Ascending aorta (tissue), 2 donors: Measurements from ENCODE around the gene PPIL1. TPM values are rescaled to one million over a fixed set of nuclear protein-coding genes. Genes with fewer than 3 reads are reported as not detected.

Experiments used
- DNase-seq, 2 donors: peaks; one replicate each; pipeline ENCODE4 v3.0.0-alpha.2; 2019; ENCODE audit warnings: low spot score in 2 of 2
- H3K27ac ChIP-seq, 2 donors: fragments of 200-600 bp; sonication (generic); one replicate each; pipeline ENCODE4 v1.5.1; 2016 to 2017; ENCODE audit warnings: mild to moderate bottlenecking in 1 of 2
- H3K27me3 ChIP-seq: fragments of 200-600 bp; sonication (generic); one replicate; pipeline ENCODE4 v1.5.1; 2017
- H3K36me3 ChIP-seq, 2 donors: fragments of 200-600 bp; sonication (generic); one replicate each; pipeline ENCODE4 v1.5.1; 2016
- H3K4me1 ChIP-seq, 2 donors: fragments of 200-600 bp; sonication (generic); one replicate each; pipeline ENCODE4 v1.5.1; 2016 to 2017; ENCODE audit warnings: mild to moderate bottlenecking in 1 of 2
- H3K4me3 ChIP-seq, 2 donors: fragments of 200-600 bp; sonication (generic); one replicate each; pipeline ENCODE4 v1.5.1; 2016 to 2017; ENCODE audit warnings: mild to moderate bottlenecking in 1 of 2
- H3K9me3 ChIP-seq, 2 donors: fragments of 200-600 bp; sonication (generic); one replicate each; pipeline ENCODE4 v1.5.1; 2016
- CTCF ChIP-seq, 3 experiments: fragments of 200-600 bp in 2 of 3; fragments of 450-650 bp in 1 of 3; sonication (generic) in 2 of 3; IDR thresholded peaks; one replicate each; pipeline ENCODE4 v1.5.1; 2016 to 2019; ENCODE audit warnings: antibody characterized with exemption in 3 of 3, mild to moderate bottlenecking in 1 of 3, moderate library complexity in 1 of 3
- intact Hi-C: fragments of 100-400 bp; cut with DNase I; formaldehyde crosslinking; loops from one replicate; pipeline ENCODE4 v1.15.1; 2023
- total RNA-seq: library from RNA; depleted of rRNA; stranded (reverse); fragments of >200 nt; gene quantifications from one replicate; pipeline ENCODE4 v1.1.0, GENCODE V29; 2016

The PPIL1 gene
- 24.2 TPM for total RNA-seq

- Histone ChIP-seq H3K27ac (peak within 1 kb of the TSS; percentile 91), H3K4me3 (peak within 1 kb of the TSS; percentile 78 to 86), H3K27me3 (no peaks in the 10 kb centered on the region), H3K9me3 (no peaks in the 10 kb centered on the region), H3K36me3 (no peaks in the 10 kb centered on the region), H3K4me1 (peaks cover 4 to 9% of the 10 kb centered on the region in 2 donors)
- TF ChIP-seq CTCF (IDR thresholded peaks at IDR 0.05), result no peak
- intact Hi-C loops, result loop anchor here (1.0 to 2.0 kb wide), 2 partner anchors 11 to 22 kb away; partner anchors contain the start of gene C6orf89
- DNase-seq, result peak; percentile 29 to 90
Observed at GRCh38 chr6:36874443-36875249, at the start of gene PPIL1. TSS of gene PPIL1 (minus strand) at chr6:36874803. CDS start at chr6:36874772, 31 bp downstream.

GRCh38 chr6:36924131-36924530 is 49.5 kb upstream of the PPIL1 start:
- DNase-seq, result no peak
- intact Hi-C loops, result no loop called here
- peaks cover 0 to 7% of the 10 kb centered on the region in 2 donors for H3K4me1 ChIP-seq
- H3K27me3 ChIP-seq, result no peaks in the 10 kb centered on the region
- H3K9me3 ChIP-seq, result no peaks in the 10 kb centered on the region
- H3K4me3 ChIP-seq, result no peak overlapping the region
- peaks cover 36 to 45% of the 10 kb centered on the region in 2 donors for H3K36me3 ChIP-seq
- TF ChIP-seq CTCF (IDR thresholded peaks at IDR 0.05), result no peak
- no peak overlapping the region for H3K27ac ChIP-seq

- DNase-seq, result no peak
- intact Hi-C loops, result no loop called here
- no peak for TF ChIP-seq CTCF (IDR thresholded peaks at IDR 0.05)
- H3K27me3 ChIP-seq, result no peaks in the 10 kb centered on the region
- H3K4me3 ChIP-seq, result no peak overlapping the region
- peaks cover 38 to 52% of the 10 kb centered on the region in 2 donors for H3K36me3 ChIP-seq
- no peaks in the 10 kb centered on the region for H3K9me3 ChIP-seq
- H3K27ac ChIP-seq, result peak overlapping the region in 1 of 2 donors; percentile 42
- peaks cover 6 to 33% of the 10 kb centered on the region in 2 donors for H3K4me1 ChIP-seq
Observed at GRCh38 chr6:36920546-36920945, 45.9 kb upstream of the PPIL1 start.

GRCh38 chr6:36920049-36920448 is 45.4 kb upstream of the PPIL1 start:
- Histone ChIP-seq H3K36me3 (peaks cover 39 to 55% of the 10 kb centered on the region in 2 donors), H3K27ac (peak overlapping the region in 1 of 2 donors; percentile 42), H3K9me3 (no peaks in the 10 kb centered on the region), H3K27me3 (no peaks in the 10 kb centered on the region), H3K4me1 (peaks cover 6 to 33% of the 10 kb centered on the region in 2 donors), H3K4me3 (no peak overlapping the region)
- no peak for DNase-seq
- no peak for TF ChIP-seq CTCF (IDR thresholded peaks at IDR 0.05)
- intact Hi-C loops, result no loop called here

GRCh38 chr6:36917541-36918193 is 43.1 kb upstream of the PPIL1 start:
- no peaks in the 10 kb centered on the region for H3K9me3 ChIP-seq
- DNase-seq, result peak in 1 of 2 donors; percentile 83
- H3K4me3 ChIP-seq, result no peak overlapping the region
- H3K4me1 ChIP-seq, result peaks cover 6 to 33% of the 10 kb centered on the region in 2 donors
- no peaks in the 10 kb centered on the region for H3K27me3 ChIP-seq
- H3K36me3 ChIP-seq, result peaks cover 31 to 55% of the 10 kb centered on the region in 2 donors
- peak overlapping the region; percentile 80 to 88 for H3K27ac ChIP-seq
- TF ChIP-seq CTCF (IDR thresholded peaks at IDR 0.05), result no peak
- intact Hi-C loops, result loop anchor here (1.0 to 5.0 kb wide), 2 partner anchors 9 to 65 kb away; no protein-coding TSS in a partner anchor
